Dendritic cell treated with granulocyte-macrophage colony-stimulating factor and Interleukin-4, amounts not matched to agents 40 ng/mL and 50 ng/mL, for 4 days (primary cell): ENCODE measurements around the gene NPC2.
"Not testable (repeated sequence)": the region's sequence is repeated elsewhere in the genome, so short reads cannot be mapped to it uniquely, and the experiment has no call there.

Experiments
- H3K27ac Mint-ChIP-seq: one replicate; pipeline ENCODE4 v1.8.0; 2022; ENCODE audit warnings: mild to moderate bottlenecking, mixed read lengths
- H3K27me3 Mint-ChIP-seq: one replicate; pipeline ENCODE4 v1.8.0; 2022; ENCODE audit warnings: mild to moderate bottlenecking, mixed read lengths
- H3K36me3 Mint-ChIP-seq: one replicate; pipeline ENCODE4 v1.8.0; 2022; ENCODE audit warnings: low read depth, mixed read lengths
- H3K4me1 Mint-ChIP-seq: one replicate; pipeline ENCODE4 v1.8.0; 2022; ENCODE audit warnings: low read depth, mixed read lengths
- H3K4me3 Mint-ChIP-seq: one replicate; pipeline ENCODE4 v1.8.0; 2022; ENCODE audit warnings: mild to moderate bottlenecking, moderate library complexity, mixed read lengths
- H3K9me3 Mint-ChIP-seq: one replicate; pipeline ENCODE4 v1.8.0; 2022; ENCODE audit warnings: mixed read lengths
- intact Hi-C: fragments of 100-400 bp; cut with micrococcal nuclease; formaldehyde crosslinking; loops from one replicate; pipeline ENCODE4 v1.15.0; 2022

The NPC2 gene

DNA sequence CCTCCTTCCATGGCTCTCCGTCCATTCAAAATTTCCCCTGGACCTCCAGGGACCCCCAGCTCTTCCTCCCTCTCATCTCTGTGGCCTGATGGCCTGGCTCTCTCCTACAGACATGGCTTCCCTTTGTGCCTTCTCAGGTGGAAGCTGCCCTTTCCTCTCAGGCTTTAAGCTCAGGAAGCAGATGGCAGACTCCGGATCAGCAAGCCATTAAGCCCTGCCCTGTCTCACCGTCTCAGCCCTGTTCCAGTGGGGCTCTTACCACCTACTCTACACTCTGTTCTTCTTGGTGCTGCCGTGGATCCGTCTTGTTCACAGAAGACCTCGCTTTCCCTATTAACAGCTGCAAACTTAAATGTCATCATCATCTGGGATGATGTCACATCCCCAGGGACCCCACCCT is 33.1 kb downstream of the NPC2 start:
- peaks cover 7% of the 10 kb centered on the region for H3K36me3 Mint-ChIP-seq
- H3K4me1 Mint-ChIP-seq: peaks cover 25% of the 10 kb centered on the region
- peak overlapping the region; percentile 4 for H3K27ac Mint-ChIP-seq
- intact Hi-C loops: no loop called here
- no peaks in the 10 kb centered on the region for H3K9me3 Mint-ChIP-seq
- no peak overlapping the region for H3K4me3 Mint-ChIP-seq
- peaks cover 3% of the 10 kb centered on the region for H3K27me3 Mint-ChIP-seq

DNA sequence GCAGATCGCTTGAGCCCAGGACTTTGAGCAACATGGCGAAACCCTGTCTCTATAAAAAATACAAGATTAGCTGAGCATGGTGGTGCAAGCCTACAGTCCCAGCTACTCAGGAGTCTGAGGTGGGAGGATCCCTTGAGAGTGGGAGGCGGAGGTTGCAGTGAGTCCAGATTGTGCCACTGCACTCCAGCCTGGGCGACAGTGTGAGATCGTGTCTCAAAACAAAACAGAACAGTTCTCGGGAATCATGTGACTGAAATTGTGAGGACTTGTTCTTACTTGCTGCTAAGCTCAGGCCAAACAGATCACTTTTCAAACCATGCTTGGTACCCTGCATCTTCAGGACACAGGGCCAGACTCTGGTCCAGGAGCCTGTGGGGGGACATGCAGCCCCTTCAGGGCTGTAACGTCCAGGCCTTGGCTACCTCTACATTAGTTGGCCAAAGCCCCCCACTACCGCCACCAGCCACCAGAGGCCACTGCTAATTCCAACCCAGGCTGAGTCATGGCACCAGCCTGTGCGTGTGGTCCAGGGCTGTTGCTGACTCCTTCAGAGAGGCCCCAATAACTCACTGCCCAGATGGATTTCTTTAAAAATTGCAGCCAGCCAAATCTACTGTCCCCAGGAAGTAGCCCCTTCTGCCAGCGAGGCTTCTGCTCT is 33.7 kb downstream of the NPC2 start:
- peaks cover 29% of the 10 kb centered on the region for H3K4me1 Mint-ChIP-seq
- H3K9me3 Mint-ChIP-seq: no peaks in the 10 kb centered on the region
- peaks cover 7% of the 10 kb centered on the region for H3K36me3 Mint-ChIP-seq
- H3K4me3 Mint-ChIP-seq: no peak overlapping the region
- H3K27me3 Mint-ChIP-seq: peaks cover 3% of the 10 kb centered on the region
- peak overlapping the region; percentile 4 for H3K27ac Mint-ChIP-seq
- intact Hi-C loops: no loop called here

DNA sequence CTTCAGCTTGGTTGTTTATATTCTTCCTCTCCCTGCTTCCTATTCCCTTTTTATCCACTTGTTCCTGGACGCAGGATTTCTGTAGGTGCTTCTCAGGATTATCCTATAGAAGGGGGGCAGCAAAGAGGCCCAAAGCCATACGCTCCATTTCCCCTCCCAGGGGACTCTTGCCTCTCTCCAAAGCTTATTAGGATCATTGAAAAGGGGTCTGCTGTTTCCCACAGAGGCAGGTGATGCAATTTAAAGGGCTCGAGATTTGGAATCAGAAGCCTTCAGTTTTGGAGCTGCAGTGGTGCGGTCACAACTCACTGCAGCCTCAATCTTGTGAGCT is 35.6 kb downstream of the NPC2 start:
- Mint-ChIP-seq H3K4me3 (no peak overlapping the region), H3K4me1 (peaks cover 28% of the 10 kb centered on the region), H3K9me3 (no peaks in the 10 kb centered on the region), H3K36me3 (peaks cover 7% of the 10 kb centered on the region), H3K27ac (no peak overlapping the region), H3K27me3 (peaks cover 9% of the 10 kb centered on the region)
- intact Hi-C loops: no loop called here

- H3K4me3 Mint-ChIP-seq: no peak overlapping the region
These were observed 36.2 kb downstream of the NPC2 start for GRCh38 chr14:74456684-74457564.

GRCh38 chr14:74454397-74454796 is 38.7 kb downstream of the NPC2 start:
- H3K27ac Mint-ChIP-seq, H3K4me3 Mint-ChIP-seq, intact Hi-C loops, H3K9me3 Mint-ChIP-seq, H3K36me3 Mint-ChIP-seq: not testable (repeated sequence)
- Mint-ChIP-seq H3K27me3 (peaks cover 13% of the 10 kb centered on the region), H3K4me1 (peaks cover 16% of the 10 kb centered on the region)

More at GRCh38 chr14:74456684-74457564, 36.2 kb downstream of the NPC2 start:
- H3K4me1 Mint-ChIP-seq: peaks cover 28% of the 10 kb centered on the region
- peaks cover 9% of the 10 kb centered on the region for H3K27me3 Mint-ChIP-seq
- H3K27ac Mint-ChIP-seq: no peak overlapping the region
- intact Hi-C loops: no loop called here
- no peaks in the 10 kb centered on the region for H3K9me3 Mint-ChIP-seq
- peaks cover 7% of the 10 kb centered on the region for H3K36me3 Mint-ChIP-seq

DNA sequence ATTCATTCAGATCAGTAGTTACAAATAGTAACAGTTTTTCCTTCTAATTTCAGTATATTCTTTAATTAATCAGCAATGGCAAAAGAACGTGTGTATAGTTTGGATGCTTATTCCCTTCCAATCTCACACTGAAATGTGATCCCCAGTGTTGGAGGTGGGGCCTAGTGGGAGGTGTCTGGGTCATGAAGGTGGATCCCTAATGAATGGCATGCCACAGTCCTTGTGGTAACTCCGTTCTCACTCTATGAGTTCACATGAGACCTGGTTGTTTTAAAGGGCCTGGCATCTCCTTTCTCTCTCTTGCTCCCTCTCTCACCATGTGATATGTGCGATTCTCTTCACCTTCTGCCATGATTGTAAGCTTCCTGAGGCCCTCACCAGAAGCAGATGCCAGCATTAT is 48.2 kb downstream of the NPC2 start:
- H3K9me3 Mint-ChIP-seq: no peaks in the 10 kb centered on the region
- no peaks in the 10 kb centered on the region for H3K4me1 Mint-ChIP-seq
- intact Hi-C loops: no loop called here

DNA sequence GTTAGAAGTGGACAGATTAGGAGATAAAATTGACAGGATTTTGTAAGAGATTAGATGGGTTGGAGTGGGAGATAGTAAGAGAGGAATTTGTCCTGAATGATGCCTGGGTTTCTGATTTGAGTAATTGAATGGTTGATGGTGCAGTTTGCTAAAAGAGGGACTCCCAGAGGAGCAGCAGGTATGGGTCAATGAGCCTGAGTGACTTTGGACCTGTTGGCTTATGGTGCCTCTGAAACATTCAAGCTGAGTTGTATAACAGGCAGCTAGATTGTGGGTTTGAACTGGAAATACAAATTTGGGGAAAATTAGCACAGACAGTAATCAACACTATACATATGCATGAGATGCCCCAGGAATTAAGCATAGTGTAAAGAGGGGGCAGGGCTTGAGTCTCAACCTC is 50.3 kb downstream of the NPC2 start:
- Mint-ChIP-seq H3K9me3 (no peaks in the 10 kb centered on the region), H3K27me3 (peaks cover 13% of the 10 kb centered on the region), H3K4me3 (no peak overlapping the region), H3K4me1 (no peaks in the 10 kb centered on the region), H3K27ac (no peak overlapping the region), H3K36me3 (no peaks in the 10 kb centered on the region)
- intact Hi-C loops: no loop called here

More for the DNA sequence above, 48.2 kb downstream of the NPC2 start:
- H3K36me3 Mint-ChIP-seq: no peaks in the 10 kb centered on the region
- H3K27me3 Mint-ChIP-seq: peaks cover 24% of the 10 kb centered on the region
- no peak overlapping the region for H3K4me3 Mint-ChIP-seq
- H3K27ac Mint-ChIP-seq: no peak overlapping the region

DNA sequence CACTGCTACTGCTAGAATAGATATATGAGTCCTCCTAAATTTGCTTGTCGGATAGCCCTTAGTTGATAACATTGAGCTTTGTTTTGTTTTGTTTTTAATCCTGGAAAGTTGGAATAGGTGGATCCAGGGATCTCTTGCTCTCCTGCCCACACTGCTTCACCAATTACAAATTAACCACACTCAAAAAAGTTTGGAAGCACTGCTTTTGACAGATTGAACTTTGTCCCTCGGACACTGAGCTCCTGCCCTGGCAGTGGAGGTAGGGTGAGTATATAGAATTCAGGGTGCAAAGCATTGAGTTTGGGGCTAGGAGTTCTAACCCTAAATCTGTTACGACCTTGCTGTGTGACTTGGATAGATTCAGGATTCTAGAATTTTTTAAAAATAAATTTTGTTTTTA is 52.0 kb downstream of the NPC2 start:
- Mint-ChIP-seq H3K9me3 (no peaks in the 10 kb centered on the region), H3K27me3 (peaks cover 14% of the 10 kb centered on the region), H3K36me3 (no peaks in the 10 kb centered on the region), H3K4me1 (no peaks in the 10 kb centered on the region), H3K4me3 (no peak overlapping the region), H3K27ac (no peak overlapping the region)
- intact Hi-C loops: no loop called here

- Mint-ChIP-seq H3K4me3 (no peak overlapping the region), H3K4me1 (peaks cover 6% of the 10 kb centered on the region), H3K27me3 (peaks cover 27% of the 10 kb centered on the region), H3K9me3 (no peaks in the 10 kb centered on the region), H3K27ac (no peak overlapping the region), H3K36me3 (no peaks in the 10 kb centered on the region)
- intact Hi-C loops: no loop called here
These were observed 54.7 kb downstream of the NPC2 start for GRCh38 chr14:74438351-74438915.

- H3K27me3 Mint-ChIP-seq: peaks cover 22% of the 10 kb centered on the region
- H3K4me1 Mint-ChIP-seq: peaks cover 9% of the 10 kb centered on the region
- H3K36me3 Mint-ChIP-seq: no peaks in the 10 kb centered on the region
- no peak overlapping the region for H3K4me3 Mint-ChIP-seq
- no peaks in the 10 kb centered on the region for H3K9me3 Mint-ChIP-seq
- no peak overlapping the region for H3K27ac Mint-ChIP-seq
- intact Hi-C loops: no loop called here
These were observed 55.5 kb downstream of the NPC2 start for GRCh38 chr14:74437496-74438053.

- H3K4me3 Mint-ChIP-seq: no peak overlapping the region
- intact Hi-C loops: no loop called here
- H3K36me3 Mint-ChIP-seq: no peaks in the 10 kb centered on the region
- no peaks in the 10 kb centered on the region for H3K9me3 Mint-ChIP-seq
- H3K4me1 Mint-ChIP-seq: peaks cover 27% of the 10 kb centered on the region
- H3K27ac Mint-ChIP-seq: no peak overlapping the region
- peaks cover 32% of the 10 kb centered on the region for H3K27me3 Mint-ChIP-seq
These were observed 58.8 kb downstream of the NPC2 start for GRCh38 chr14:74434294-74434693.

GRCh38 chr14:74429991-74430390 is 63.1 kb downstream of the NPC2 start:
- Mint-ChIP-seq H3K27ac (no peak overlapping the region), H3K9me3 (no peaks in the 10 kb centered on the region), H3K4me1 (peaks cover 27% of the 10 kb centered on the region), H3K27me3 (peaks cover 51% of the 10 kb centered on the region), H3K4me3 (no peak overlapping the region), H3K36me3 (no peaks in the 10 kb centered on the region)
- intact Hi-C loops: no loop called here
